DMS 273 (cell line): ENCODE data around the gene NAALADL2.
A peak's percentile ranks its signal among the peaks of the same experiment; 100 is the strongest.
"Not testable (repeated sequence)": the region's sequence is repeated elsewhere in the genome, so short reads cannot be mapped to it uniquely, and the experiment has no call there.

ENCODE experiments used
- DNase-seq: peaks from one replicate; lab custom pipeline; 2025; ENCODE audit not compliant: unreplicated experiment; lab: John Stamatoyannopoulos, UW

NAALADL2 gene

GRCh38 chr3:175346573-175347356 is 487.6 kb downstream of the NAALADL2 start:
- peak; percentile 58 for DNase-seq

- DNase-seq, result no peak
Measured at GRCh38 chr3:175349168-175349567, 490.0 kb downstream of the NAALADL2 start.

- DNase-seq, result no peak
Measured at GRCh38 chr3:175355801-175356335, 496.7 kb downstream of the NAALADL2 start.

- DNase-seq, result no peak
Measured at GRCh38 chr3:175356899-175357324, 497.8 kb downstream of the NAALADL2 start.

- DNase-seq, result peak; percentile 39
Measured at GRCh38 chr3:175357758-175358157, 498.6 kb downstream of the NAALADL2 start.

- no peak for DNase-seq
Measured at GRCh38 chr3:175358935-175359334, 499.8 kb downstream of the NAALADL2 start.

GRCh38 chr3:175370426-175370825 is 511.3 kb downstream of the NAALADL2 start:
- not testable (repeated sequence) for DNase-seq

- DNase-seq, result not testable (repeated sequence)
Measured at GRCh38 chr3:175371187-175371586, 512.1 kb downstream of the NAALADL2 start.

- no peak for DNase-seq
Measured at GRCh38 chr3:175374705-175375104, 515.6 kb downstream of the NAALADL2 start.

- DNase-seq, result no peak
Measured at GRCh38 chr3:175378348-175378747, 519.2 kb downstream of the NAALADL2 start.

- no peak for DNase-seq
Measured at GRCh38 chr3:175381685-175382084, 522.6 kb downstream of the NAALADL2 start.

GRCh38 chr3:175383371-175383770 is 524.2 kb downstream of the NAALADL2 start:
- no peak for DNase-seq

GRCh38 chr3:175383813-175384212 is 524.7 kb downstream of the NAALADL2 start:
- no peak for DNase-seq

GRCh38 chr3:175384569-175384968 is 525.4 kb downstream of the NAALADL2 start:
- no peak for DNase-seq

GRCh38 chr3:175386630-175387029 is 527.5 kb downstream of the NAALADL2 start:
- no peak for DNase-seq

- no peak for DNase-seq
Measured at GRCh38 chr3:175389560-175389959, 530.4 kb downstream of the NAALADL2 start.

GRCh38 chr3:175391601-175392000 is 532.5 kb downstream of the NAALADL2 start:
- no peak for DNase-seq

- DNase-seq, result no peak
Measured at GRCh38 chr3:175392653-175393052, 533.5 kb downstream of the NAALADL2 start.

- DNase-seq, result no peak
Measured at GRCh38 chr3:175397372-175397771, 538.2 kb downstream of the NAALADL2 start.

GRCh38 chr3:175398676-175399075 is 539.5 kb downstream of the NAALADL2 start:
- DNase-seq, result no peak

- DNase-seq, result peak; percentile 51
Measured at GRCh38 chr3:175399156-175399840, 540.2 kb downstream of the NAALADL2 start.

GRCh38 chr3:175404027-175404426 is 544.9 kb downstream of the NAALADL2 start:
- DNase-seq, result no peak
